ENCODE data around the gene LRRC30. TPM values are rescaled to one million over a fixed set of nuclear protein-coding genes. Genes with fewer than 3 reads are reported as not detected.

The LRRC30 gene
- total and polyA plus RNA-seq, 2 of the 4 experiments (the other 2 are of a cell fraction), result not detected

GRCh38 chr18:7236933-7237332 is 6.0 kb downstream of the LRRC30 start:
- Histone ChIP-seq H2BK120ac (ENCODE audit: low read depth, low read length) (no peak overlapping the region), H3K4me1 (ENCODE audit: control insufficient read depth, insufficient read depth, low read length) (no peaks in the 10 kb centered on the region), H3K56ac (ENCODE audit: extremely low read depth, insufficient read depth, low read length) (no peak overlapping the region), H3K23ac (ENCODE audit: low read depth, low read length) (no peak overlapping the region), H2BK15ac (ENCODE audit: low read depth, low read length) (no peak overlapping the region), H4K8ac (ENCODE audit: low read depth in 2 of 2, low read length in 2 of 2) (no peak overlapping the region), H2AK9ac (replicated peaks; ENCODE audit: low read depth, low read length, poor library complexity) (no peak overlapping the region), H4K5ac (ENCODE audit: low read depth, low read length) (no peak overlapping the region), H2AK5ac (ENCODE audit: low read depth, low read length) (no peak overlapping the region), H3K4me2 (ENCODE audit: low read depth, low read length) (no peak overlapping the region), H2BK20ac (ENCODE audit: low read depth, low read length) (no peak overlapping the region), H3K27ac (ENCODE audit: insufficient read depth, low read length) (no peak overlapping the region), H3K27me3 (ENCODE audit: control insufficient read depth, insufficient read depth, low read length) (peaks cover 9% of the 10 kb centered on the region), H2BK5ac (ENCODE audit: low read depth, low read length, poor library complexity, severe bottlenecking) (no peak overlapping the region), H3K4ac (ENCODE audit: low read depth, low read length) (no peak overlapping the region), H3K9ac (ENCODE audit: low read depth, low read length) (no peak overlapping the region), H3K14ac (replicated peaks; ENCODE audit: low read depth, low read length) (no peak overlapping the region), H3K9me1 (ENCODE audit: insufficient read depth, low read length) (no peaks in the 10 kb centered on the region), H2AFZ (replicated peaks; ENCODE audit: low read length, poor library complexity) (no peak overlapping the region), H3K36me3 (ENCODE audit: control insufficient read depth, insufficient read depth, low read length) (no peaks in the 10 kb centered on the region), H4K20me1 (ENCODE audit: insufficient read depth, low read length) (no peaks in the 10 kb centered on the region), H3K4me3 (ENCODE audit: insufficient read depth, low read depth, low read length) (no peak overlapping the region), H3K79me1 (ENCODE audit: low read depth in 1 of 2, low read length in 2 of 2) (no peaks in the 10 kb centered on the region), H3K18ac (ENCODE audit: low read depth, low read length) (no peak overlapping the region), H4K91ac (ENCODE audit: insufficient read depth, low read depth, low read length) (no peak overlapping the region), H3K9me3 (ENCODE audit: control insufficient read depth, insufficient read depth, low read length) (no peaks in the 10 kb centered on the region)
- CTCF ChIA-PET, result no interaction called here
- in situ Hi-C loops (cut with MboI; ENCODE audit: low sequenced_read_pairs) (no loop called here), intact Hi-C loops (cut with micrococcal nuclease) (no loop called here), dilution Hi-C loops (cut with HindIII; ENCODE audit: low sequenced_read_pairs, unreplicated experiment) (no loop called here)
- POLR2A ChIA-PET (ENCODE audit: unreplicated experiment), result no interaction called here
- no peak for TF ChIP-seq RFX5 (IDR thresholded peaks at IDR 0.05; ENCODE audit: low read depth, low read length)
- TF ChIP-seq POLR2A (IDR thresholded peaks at IDR 0.05; ENCODE audit: low read depth, low read length), result no peak
- TF ChIP-seq BHLHE40 (IDR thresholded peaks at IDR 0.05; ENCODE audit: low read depth, low read length), result no peak
- TF ChIP-seq CTCF (conservative IDR thresholded peaks at IDR 0.05; ENCODE audit: low read depth, low read length), result no peak
- TF ChIP-seq CHD1 (IDR thresholded peaks at IDR 0.05; ENCODE audit: low read depth, low read length), result no peak
- TF ChIP-seq MXI1 (IDR thresholded peaks at IDR 0.05; ENCODE audit: borderline replicate concordance, low read depth, low read length), result no peak
- no peak for TF ChIP-seq RCOR1 (IDR thresholded peaks at IDR 0.05; ENCODE audit: insufficient replicate concordance, low read length)
- no peak for TF ChIP-seq CEBPB (IDR thresholded peaks at IDR 0.05; ENCODE audit: low read depth, low read length)
- ATAC-seq (ENCODE audit: low read depth) (no peak), DNase-seq (no peak)
- WGBS, 2 experiments (ENCODE audit: extremely low coverage in 2 of 2, insufficient read length in 1 of 2), result 85% methylated on average over 6 of the region's 8 CpGs; no CpG with 5 or more reads in 1 of the 2 experiments
- BruUV-seq (replicated peaks), result no TSS peak

Measured in IMR-90 (cell line).